GM18873 (cell line): ENCODE data around the gene CARD11.
"Not testable (repeated sequence)": the region's sequence is repeated elsewhere in the genome, so short reads cannot be mapped to it uniquely, and the experiment has no call there.

ENCODE experiments used
- ATAC-seq: cut with Tn5 transposase; IDR thresholded peaks from one replicate; pipeline ENCODE4 v1.9.1; 2021; ENCODE audit warnings: mild to moderate bottlenecking, moderate library complexity, moderate number of reproducible peaks; ENCODE audit not compliant: unreplicated experiment, low FRiP score

The CARD11 gene

DNA sequence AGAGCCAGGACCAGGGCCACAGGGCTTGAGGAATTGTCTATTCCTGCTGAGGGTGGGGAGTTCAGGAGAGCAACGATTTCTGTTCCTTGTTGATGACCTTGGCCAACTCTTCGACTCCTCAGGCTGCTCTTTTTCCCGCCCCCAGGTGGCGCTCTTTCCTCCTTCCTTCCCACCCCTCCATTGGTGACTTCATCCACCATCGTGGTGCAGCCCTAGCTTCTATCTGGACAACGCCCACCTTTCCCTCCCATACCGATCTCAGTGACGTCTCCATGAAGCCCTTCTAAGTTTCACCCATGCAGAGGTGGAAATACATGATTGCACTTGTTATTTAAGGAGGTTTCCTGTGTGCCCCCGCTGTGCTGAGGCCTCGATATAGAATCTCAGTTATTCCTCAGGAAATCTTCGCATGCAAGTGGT is 22.1 kb upstream of the CARD11 start:
- ATAC-seq, result no peak

DNA sequence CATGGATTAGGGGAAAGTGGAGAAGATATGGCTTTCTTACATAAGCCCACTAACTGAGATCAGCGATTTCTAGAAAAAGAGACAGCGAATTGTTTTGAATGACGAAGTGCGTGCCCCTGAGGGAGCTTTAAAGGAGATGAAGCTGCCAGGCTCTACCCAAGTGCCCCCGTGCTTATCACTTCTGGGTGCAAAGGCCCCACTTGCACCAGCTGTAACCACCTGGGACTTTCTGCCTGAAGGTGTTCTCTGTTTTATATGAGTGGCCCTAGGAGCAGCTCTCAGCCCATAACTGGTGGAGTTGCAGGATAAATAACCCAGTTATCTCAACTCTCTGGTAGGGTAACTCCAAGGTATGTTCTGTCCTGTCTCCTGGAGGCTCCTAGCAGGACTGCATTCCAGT is 20.4 kb upstream of the CARD11 start:
- ATAC-seq, result no peak

DNA sequence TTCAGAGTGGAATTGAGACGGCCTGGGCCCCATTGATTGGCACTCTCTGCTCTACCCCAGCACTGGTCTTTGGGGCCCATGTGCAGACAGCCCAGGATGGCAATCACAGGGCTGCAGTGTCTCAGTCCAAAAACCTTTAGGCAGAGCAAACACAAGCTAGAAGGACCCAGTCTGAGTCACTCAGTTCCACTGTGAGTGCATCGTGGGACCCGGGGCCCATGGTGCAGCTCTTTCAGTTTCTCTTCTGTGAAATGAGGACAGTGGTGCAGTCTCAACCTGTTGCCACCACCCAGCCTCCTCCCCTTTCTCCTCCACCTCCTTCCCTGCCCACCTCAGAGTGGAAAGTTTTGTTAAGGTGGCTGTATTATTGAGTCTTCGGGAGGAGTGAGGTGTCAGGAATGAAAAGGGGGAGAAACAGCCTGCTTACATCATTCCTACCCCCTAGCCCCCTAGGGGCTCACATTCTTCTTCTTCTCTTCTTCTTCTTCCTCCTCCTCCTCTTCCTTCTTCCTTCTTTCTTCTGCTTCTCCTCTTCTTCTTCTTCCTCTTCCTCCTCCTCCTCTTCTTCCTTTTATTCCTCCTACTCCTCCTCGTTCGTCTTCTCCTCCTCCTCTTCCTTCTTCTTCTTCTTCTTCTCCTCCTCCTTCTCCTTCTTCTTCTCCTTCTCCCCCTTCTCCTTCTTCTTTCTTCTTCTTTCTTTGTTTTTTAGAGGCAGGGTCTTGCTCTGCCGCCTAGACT is 19.5 kb upstream of the CARD11 start:
- ATAC-seq, result peak; percentile 93

DNA sequence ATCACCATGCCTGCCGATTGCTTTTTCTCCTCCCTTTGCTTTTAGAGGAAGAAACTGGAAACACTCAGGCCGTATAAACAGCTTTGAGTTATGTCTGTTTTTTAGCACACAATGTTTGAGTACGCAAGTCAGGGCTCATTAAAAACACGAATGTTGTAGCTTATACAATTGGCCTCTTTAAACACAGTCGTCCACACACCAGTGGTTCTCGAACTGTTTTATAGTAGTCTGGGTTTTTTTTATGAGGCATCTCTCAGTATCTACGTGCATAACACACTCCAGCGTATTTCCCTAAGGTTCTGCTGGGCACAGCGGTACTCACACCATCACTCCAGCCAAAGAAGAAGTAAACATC is 13.4 kb upstream of the CARD11 start:
- ATAC-seq, result no peak

DNA sequence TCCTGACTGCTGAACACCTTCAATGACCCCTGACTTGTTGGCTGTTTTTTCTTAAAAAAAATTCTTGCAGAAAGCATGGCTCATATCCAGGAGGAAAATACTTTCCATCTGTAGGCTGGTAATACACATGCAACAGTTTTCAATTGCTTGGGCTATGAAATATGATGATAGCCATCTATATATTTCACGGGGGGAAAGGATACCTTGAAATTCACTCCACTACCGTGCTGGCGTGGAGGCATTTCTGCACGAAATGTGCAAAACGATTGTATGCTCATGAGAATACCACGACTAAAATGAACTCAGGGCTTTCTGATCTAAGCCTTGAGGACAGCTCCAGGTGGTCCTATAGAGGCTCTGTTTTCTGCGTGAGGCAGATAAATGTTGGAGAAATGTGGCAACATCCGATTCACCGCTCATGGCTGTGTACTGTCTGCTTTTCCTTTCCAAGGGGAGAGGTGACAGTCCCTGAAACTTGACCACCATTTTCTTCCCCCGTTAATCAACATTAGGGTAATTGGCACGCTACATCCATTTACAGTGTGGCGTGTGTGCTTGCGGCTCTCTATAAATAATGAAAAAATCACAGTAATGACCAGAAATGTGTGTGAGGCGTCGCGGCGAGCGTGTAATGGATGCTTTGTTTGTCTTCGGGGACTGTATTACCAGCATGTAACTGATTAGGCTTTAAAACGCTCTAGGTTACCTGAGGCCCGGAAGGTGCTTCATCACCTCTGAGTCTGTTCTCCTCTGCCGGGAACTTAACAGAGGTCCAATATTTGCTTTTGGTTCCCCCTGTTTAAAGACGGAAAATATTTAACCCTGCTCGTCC is 12.8 kb upstream of the CARD11 start:
- ATAC-seq, result no peak

DNA sequence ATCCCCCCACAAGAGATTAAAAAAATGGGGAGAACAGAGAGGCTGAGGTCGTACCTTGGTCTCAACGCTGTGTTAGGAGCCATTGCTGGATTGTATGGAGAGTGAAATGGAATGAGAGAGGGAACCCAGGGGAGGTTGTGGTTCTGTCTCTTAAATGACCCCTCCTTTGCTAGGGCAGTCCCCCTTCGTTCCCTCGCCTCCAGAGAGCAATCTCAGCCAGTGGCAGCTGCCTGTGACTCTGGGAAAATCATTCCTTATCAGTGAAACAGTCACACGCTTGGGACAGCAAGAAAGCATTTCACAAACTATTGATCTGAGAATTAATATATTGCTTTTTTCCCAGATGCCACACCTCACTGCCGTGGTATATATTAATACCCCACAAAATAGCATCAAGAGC is 12.0 kb upstream of the CARD11 start:
- no peak for ATAC-seq

DNA sequence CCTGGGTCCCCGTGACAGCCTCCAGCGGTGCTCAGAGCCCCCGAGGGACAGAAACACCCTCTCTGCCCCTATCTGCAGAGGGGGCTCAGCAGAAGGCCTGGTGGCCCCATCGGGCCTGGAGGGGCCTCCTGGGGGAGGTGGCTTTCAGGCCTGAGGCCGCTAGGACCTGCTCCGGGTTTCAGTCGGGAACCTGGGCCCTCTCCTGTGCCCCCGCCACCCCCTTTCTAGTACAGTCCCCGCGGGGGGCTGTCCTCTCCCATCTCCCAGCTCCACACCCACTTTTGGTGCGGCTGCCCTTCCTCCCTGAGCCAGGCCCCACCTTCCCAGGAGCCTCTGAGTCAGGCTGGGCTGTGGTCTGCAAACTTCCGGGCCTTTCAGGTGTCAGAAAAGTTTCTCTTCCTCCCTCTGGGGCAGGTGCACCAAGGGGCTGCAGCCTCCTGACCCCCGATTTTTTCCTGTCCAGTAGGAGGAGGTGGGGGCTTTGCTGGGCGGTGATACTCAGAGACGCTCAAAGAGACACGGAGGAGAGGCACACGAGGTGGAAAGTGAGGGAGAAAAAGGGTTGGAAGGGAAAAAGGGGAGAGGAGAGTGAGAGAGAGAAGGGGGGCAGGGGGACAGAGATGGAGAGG is 692 bp downstream of the CARD11 start:
- peak; percentile 65 for ATAC-seq

DNA sequence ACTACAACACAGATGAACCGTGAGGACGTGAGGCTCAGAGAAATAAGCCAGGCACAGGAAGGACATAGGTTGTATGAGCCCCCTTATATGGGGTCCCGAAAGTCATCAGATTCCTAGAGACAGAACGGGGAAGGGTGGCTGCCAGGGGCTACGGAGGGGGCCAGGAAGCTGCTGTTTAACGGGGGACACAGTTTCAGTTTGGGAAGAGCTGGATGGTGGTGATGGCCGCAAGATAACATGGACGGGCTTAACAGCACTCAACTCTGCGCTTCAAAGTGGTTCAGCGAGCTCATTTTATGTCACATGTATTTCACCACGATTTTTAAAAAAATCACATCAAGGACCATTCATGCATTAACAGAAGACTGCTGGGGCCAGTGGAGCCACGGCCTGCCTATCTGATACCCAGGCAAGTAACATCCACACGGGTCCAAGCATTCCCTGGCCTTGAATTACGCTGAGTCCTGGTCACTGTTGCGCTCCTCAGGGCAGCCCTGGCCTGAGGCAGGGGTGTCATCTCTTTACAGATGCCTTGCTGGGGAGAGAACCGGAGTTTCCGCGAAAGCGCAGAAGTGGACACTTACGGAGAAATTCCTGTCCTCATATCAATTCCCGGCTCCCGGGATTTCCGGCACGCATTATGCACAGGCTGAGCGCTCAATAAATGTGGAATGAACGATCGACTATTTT is 1.5 kb downstream of the CARD11 start:
- ATAC-seq, result no peak

DNA sequence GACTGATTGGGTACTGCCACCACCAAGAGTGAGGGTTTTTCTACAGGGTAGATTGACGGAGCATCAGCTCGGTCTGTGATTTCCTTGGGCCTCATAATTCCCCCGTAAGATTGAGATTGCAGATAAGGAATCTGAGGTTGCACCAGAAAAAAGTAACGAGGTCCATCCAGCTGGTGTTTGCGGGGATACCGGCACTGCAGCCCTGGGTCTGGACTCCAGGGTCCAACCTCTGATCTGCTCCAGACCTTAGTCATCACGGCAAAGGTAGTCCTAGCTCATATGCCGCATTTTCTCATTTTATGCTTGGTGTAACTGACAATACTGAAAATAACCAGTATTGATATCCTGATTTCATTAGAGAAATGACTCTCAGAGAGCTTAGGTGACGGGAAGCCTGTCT is 3.9 kb downstream of the CARD11 start:
- no peak for ATAC-seq

DNA sequence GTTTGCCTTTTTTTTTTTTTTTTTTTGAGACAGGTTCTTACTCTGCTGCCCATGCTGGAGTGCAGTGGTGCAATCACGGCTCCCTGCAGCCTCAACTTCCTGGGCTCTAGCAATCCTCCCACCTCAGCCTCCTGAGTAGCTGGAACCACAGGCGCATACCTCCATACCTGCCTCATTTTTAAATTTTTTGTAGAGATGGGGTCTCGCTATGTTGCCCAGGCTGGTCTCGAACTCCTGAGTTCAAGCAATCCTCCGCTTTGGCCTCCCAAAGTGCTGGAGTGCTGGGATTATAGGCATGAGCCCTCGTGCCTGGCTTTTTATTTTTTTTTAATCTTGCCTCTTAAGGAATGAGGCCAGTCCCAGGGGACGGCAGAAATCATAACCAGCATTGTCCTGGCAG is 5.7 kb downstream of the CARD11 start:
- ATAC-seq, result not testable (repeated sequence)

DNA sequence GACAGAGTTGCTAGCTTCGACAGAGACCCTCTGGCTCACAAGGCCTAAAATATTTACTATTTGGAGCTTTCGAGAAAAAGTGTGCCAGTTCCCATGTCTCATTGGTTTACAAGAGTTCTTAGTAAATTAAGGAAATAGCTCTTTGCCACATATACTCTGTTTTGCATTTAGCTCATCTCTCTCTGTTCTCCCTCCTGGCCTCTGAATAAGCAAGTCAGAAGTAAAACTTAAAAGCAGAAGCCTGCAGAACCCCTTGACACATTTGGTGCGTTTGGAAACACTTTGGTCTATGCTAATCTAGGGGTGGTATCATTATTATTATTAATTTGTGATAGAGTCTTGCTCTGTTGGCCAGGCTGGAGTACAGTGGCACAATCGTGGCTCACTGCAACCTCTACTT is 6.4 kb downstream of the CARD11 start:
- no peak for ATAC-seq

DNA sequence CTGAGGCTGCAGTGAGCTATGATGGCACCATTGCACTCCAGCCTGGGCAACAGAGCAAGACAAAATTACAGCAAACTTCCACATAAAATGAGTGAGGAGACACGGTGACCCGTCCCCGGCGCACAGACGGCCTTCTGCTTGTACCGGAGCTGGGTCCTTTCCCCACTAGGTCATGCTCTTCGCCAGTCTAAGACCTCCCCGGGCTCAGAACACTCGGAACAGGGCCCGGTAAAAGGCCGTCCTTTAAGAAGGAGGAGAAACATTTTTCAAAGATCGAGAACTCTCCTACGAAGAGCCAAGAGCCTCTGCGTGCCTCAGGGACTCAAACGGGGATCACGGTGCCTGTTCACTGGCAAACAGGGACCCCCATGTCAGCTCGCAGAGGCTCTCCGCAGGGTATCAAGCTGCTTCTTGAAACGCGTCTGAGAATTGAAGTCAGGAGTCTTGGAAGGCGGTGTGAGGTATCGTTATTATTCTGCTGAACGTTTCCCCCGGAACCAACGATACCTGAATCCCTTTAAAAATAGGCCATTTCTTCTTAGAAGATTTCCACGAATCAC is 9.0 kb downstream of the CARD11 start:
- no peak for ATAC-seq

DNA sequence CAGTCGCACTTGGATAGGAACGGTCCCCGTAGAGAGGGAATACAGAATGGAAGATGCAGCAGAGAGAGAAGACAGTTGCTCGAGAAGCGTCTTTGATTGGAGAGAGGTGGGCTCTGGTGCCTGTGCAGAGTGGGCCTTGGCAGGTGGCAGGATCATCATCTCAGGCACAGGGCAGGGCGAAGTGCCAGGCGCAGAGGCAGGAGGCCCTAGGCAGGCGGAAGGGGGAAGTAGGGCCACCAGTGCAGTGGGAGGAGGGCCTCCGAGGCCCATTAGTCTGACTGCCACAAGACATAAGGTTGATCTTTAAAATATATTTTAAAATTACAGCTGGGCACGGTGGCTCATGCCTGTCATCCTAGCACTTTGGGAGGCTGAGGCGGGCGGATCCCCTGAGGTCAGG is 10.1 kb downstream of the CARD11 start:
- no peak for ATAC-seq

DNA sequence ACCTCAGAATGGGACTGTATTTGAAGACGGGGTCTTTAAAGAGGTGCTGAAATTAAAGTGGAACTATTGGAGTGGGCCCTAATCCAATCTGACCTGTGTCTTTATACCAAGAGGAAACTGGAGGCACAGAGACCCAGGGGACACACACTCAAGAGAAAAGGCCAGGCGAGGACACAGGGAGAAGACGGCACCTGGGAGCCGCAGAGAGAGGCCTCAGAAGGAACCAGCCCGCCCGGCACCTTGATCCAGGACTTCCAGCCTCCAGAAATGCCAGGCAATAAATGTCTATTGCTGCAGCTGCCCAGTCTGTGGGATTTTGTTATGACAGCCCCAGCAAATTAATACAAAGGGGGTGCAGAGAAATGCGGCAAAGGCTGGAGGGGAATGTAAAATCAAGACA is 10.5 kb downstream of the CARD11 start:
- no peak for ATAC-seq

DNA sequence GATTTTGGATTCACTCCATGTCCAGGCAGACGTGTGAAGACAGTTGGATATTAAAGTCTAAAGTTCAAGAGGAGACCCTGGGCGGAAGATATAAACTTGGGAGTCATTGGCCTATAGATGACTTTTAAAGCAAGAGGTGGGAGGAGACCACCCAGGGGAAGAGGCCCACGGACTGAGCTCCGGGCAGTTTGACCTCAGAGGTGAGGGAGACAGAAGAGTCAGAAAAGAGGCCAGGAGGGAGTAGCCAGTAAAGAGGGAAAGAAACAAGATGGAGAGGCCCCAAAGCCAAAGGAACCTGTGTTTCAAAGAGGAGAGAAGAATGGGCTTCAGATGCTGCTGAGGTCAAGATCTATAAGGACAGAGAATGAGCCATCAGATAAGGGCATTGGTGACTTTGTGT is 11.4 kb downstream of the CARD11 start:
- ATAC-seq, result no peak

DNA sequence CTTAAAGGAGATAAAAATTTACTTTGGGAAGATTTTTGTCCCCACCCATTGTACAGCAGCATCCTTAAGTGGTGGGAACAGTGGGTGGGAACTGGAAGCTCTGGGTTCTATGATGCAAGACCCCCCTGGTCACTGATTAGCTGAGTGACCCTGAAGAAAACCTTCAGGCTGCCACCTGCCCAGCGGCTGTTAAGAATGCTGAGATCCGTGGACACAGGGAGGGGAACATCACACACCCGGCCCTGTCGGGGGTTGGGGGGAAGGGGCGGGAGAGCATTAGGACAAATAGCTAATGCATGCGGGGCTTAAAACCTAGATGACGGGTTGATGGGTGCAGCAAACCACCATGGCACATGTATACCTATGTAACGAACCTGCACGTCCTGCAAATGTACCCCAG is 14.5 kb downstream of the CARD11 start:
- no peak for ATAC-seq

DNA sequence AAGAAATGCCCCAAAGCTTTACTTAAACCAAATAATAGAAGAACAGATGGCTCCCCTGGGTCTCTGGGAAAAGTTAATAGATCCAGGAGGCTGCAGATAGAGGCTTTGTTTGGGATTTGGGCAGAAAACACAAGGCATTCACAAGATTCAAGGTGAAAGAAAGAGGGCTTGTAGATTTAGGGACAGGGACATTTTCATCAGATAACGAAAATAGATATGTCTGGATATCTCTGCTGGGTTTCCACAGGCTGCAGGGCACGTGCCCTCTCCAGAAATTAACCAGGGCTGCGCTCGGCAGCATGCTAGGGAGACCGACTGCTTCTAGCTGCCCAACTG is 14.9 kb downstream of the CARD11 start:
- no peak for ATAC-seq

DNA sequence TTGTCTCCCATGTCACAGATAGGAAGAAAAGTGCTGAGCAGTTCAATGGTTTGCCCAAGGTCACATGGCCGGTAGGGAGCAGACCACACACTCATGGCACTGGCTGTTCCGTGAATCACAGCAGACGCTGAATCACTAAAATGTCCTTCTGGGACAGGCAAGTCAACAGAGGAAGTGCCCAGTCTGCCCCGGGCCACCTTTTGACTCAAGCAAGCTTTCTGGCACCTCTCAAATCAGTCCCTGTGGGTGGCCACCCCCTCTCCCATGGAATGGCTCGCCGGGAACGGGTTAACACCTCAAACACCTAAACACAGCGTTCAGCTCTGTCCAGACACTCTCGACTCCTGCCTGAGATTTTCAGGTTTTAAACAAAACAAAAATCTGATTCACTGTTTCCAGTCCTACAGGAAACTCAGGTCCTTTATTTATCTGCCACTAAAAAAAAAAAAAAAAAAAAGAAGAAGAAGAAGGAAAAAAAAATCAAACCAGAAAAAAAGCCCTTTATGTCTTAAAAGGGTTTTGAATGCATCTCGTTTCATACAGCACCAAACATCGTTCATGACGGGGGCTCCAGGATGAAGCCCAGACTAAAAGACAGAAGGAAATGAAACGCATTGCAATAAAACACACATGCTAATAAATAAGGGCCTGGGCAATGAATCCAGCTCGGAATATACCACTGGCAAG is 15.5 kb downstream of the CARD11 start:
- no peak for ATAC-seq

DNA sequence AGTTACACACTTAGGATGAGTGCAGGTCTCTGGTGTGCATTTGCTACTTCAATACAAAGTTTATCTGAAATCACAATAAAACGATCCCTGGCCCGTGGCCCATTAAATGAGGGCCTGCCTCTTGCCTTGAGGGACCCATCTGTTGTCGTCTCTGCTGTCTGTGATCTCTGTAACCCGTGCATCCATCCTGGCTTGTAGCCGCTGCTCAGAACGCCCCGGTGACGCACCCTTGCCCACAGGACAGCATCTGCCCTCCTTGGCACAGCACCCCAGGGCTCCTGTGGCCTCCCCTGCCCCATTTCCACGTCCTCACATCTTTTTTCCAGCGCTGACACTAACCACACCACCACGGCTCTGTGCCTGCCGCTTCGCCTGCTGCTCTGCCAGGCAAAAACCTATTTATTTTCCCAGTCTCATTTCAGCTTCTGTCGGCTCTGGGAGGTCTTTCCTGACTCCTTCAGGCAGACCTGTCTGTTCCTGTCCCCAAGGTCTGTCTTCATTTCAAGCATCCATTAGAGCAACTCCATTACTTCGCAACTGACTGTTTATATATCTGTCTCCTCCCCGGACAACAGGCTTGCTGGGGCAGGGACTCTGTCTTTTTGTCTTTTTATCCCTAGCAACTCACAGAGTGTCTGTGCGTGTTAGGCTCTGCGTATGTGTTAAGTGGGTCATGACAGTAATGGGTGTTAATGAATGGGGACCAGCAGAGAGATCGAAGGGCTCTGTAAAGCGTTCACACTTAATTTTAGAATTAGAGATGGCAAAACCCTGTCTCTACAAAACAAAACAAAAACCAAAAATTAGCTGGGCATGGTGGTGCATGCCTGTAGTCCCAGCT is 16.4 kb downstream of the CARD11 start:
- ATAC-seq, result no peak
